Peyer's patch (tissue), 4 donors: ENCODE measurements around the gene ZC3H7B. TPM values are rescaled to one million over a fixed set of nuclear protein-coding genes. Genes with fewer than 3 reads are reported as not detected.

Experiments
- DNase-seq, 3 donors: peaks; one replicate each; pipeline ENCODE4 v3.0.0-alpha.2; 2017 to 2019
- H3K27ac ChIP-seq, 4 donors: fragments of 200-600 bp; sonication (generic); one replicate each; pipeline ENCODE4 v1.5.1; 2016 to 2019
- H3K27me3 ChIP-seq, 2 donors: fragments of 200-600 bp; sonication (generic); one replicate each; pipeline ENCODE4 v1.5.1; 2019
- H3K36me3 ChIP-seq, 3 donors: fragments of 200-600 bp; sonication (generic); one replicate each; pipeline ENCODE4 v1.5.1; 2016 to 2019
- H3K4me1 ChIP-seq, 4 donors: fragments of 200-600 bp; sonication (generic); one replicate each; pipeline ENCODE4 v1.5.1; 2016 to 2019
- H3K4me3 ChIP-seq, 4 donors: fragments of 200-600 bp; sonication (generic); 1 replicate in 3 of 4; 2 replicates in 1 of 4; pipeline ENCODE4 v1.5.1; 2016 to 2019; ENCODE audit warnings: mild to moderate bottlenecking in 1 of 4
- H3K9me3 ChIP-seq, 4 donors: fragments of 200-600 bp; sonication (generic); one replicate each; pipeline ENCODE4 v1.5.1; 2016 to 2019; ENCODE audit warnings: mild to moderate bottlenecking in 1 of 4
- CTCF ChIP-seq, 6 experiments: fragments of 450-650 bp in 4 of 6; fragments of 200-600 bp in 2 of 6; sonication (generic) in 1 of 6; IDR thresholded peaks; one replicate each; pipeline ENCODE4 v1.5.1; 2017 to 2019; ENCODE audit warnings: antibody characterized with exemption in 6 of 6, mild to moderate bottlenecking in 3 of 6, moderate library complexity in 1 of 6
- POLR2A ChIP-seq, 2 donors: fragments of 450-650 bp; IDR thresholded peaks; one replicate each; pipeline ENCODE4 v1.5.1; 2017; ENCODE audit warnings: antibody characterized with exemption in 2 of 2, mild to moderate bottlenecking in 2 of 2, moderate library complexity in 2 of 2
- total RNA-seq, 4 donors: library from RNA; depleted of rRNA; stranded (reverse); fragments of >200 nt; gene quantifications; one replicate each; pipeline ENCODE4 v1.1.0, GENCODE V29; 2016

ZC3H7B gene
- total RNA-seq, 4 donors from 2014 or later = 39.9 to 65.1 (median 60.0) TPM

- no peaks in the 10 kb centered on the region for H3K27me3 ChIP-seq
- TF ChIP-seq POLR2A (IDR thresholded peaks at IDR 0.05) (no peak), CTCF (IDR thresholded peaks at IDR 0.05) (no peak)
- peaks cover 0 to 95% (median 0%) of the 10 kb centered on the region in 3 donors for H3K36me3 ChIP-seq
- H3K9me3 ChIP-seq = no peaks in the 10 kb centered on the region
- no peak overlapping the region for H3K4me3 ChIP-seq
- no peak overlapping the region for H3K27ac ChIP-seq
- peaks cover 0 to 14% (median 0%) of the 10 kb centered on the region in 4 donors for H3K4me1 ChIP-seq
- DNase-seq = no peak
These were observed 25.8 kb downstream of the ZC3H7B start for GRCh38 chr22:41327124-41327523.

- Histone ChIP-seq H3K4me1 (peaks cover 0 to 3% (median 0%) of the 10 kb centered on the region in 4 donors), H3K9me3 (no peaks in the 10 kb centered on the region), H3K27ac (no peak overlapping the region), H3K4me3 (no peak overlapping the region), H3K27me3 (no peaks in the 10 kb centered on the region), H3K36me3 (peaks cover 0 to 96% (median 4%) of the 10 kb centered on the region in 3 donors)
- no peak for DNase-seq
- no peak for TF ChIP-seq CTCF (IDR thresholded peaks at IDR 0.05)
- TF ChIP-seq POLR2A (IDR thresholded peaks at IDR 0.05) = no peak
These were observed 28.8 kb downstream of the ZC3H7B start for GRCh38 chr22:41330169-41330568.

- Histone ChIP-seq H3K4me3 (no peak overlapping the region), H3K9me3 (no peaks in the 10 kb centered on the region), H3K4me1 (no peaks in the 10 kb centered on the region), H3K27me3 (no peaks in the 10 kb centered on the region), H3K27ac (no peak overlapping the region), H3K36me3 (peaks cover 0 to 93% (median 4%) of the 10 kb centered on the region in 3 donors)
- no peak for TF ChIP-seq CTCF (IDR thresholded peaks at IDR 0.05)
- no peak for TF ChIP-seq POLR2A (IDR thresholded peaks at IDR 0.05)
- DNase-seq = no peak
These were observed 31.1 kb downstream of the ZC3H7B start for GRCh38 chr22:41332217-41332939.

- no peaks in the 10 kb centered on the region for H3K27me3 ChIP-seq
- no peaks in the 10 kb centered on the region for H3K9me3 ChIP-seq
- TF ChIP-seq POLR2A (IDR thresholded peaks at IDR 0.05) = no peak
- no peak for TF ChIP-seq CTCF (IDR thresholded peaks at IDR 0.05)
- H3K4me1 ChIP-seq = no peaks in the 10 kb centered on the region
- H3K4me3 ChIP-seq = no peak overlapping the region
- H3K36me3 ChIP-seq = peaks cover 0 to 91% (median 4%) of the 10 kb centered on the region in 3 donors
- H3K27ac ChIP-seq = no peak overlapping the region
- no peak for DNase-seq
These were observed 32.5 kb downstream of the ZC3H7B start for GRCh38 chr22:41333806-41334205.

- no peaks in the 10 kb centered on the region for H3K27me3 ChIP-seq
- no peaks in the 10 kb centered on the region for H3K4me1 ChIP-seq
- DNase-seq = no peak
- no peak for TF ChIP-seq CTCF (IDR thresholded peaks at IDR 0.05)
- TF ChIP-seq POLR2A (IDR thresholded peaks at IDR 0.05) = no peak
- no peaks in the 10 kb centered on the region for H3K9me3 ChIP-seq
- H3K27ac ChIP-seq = no peak overlapping the region
- no peak overlapping the region for H3K4me3 ChIP-seq
- H3K36me3 ChIP-seq = peaks cover 0 to 93% (median 4%) of the 10 kb centered on the region in 3 donors
These were observed 32.9 kb downstream of the ZC3H7B start for GRCh38 chr22:41334215-41334614.
